Glutamatergic neuron (in vitro differentiated cells): ENCODE data around the gene FMN1. TPM values are rescaled to one million over a fixed set of nuclear protein-coding genes. Genes with fewer than 3 reads are reported as not detected.

Source experiments
- DNase-seq: peaks from one replicate; pipeline ENCODE4 v3.0.0; 2022
- H3K27ac Mint-ChIP-seq: one replicate; pipeline ENCODE4 v1.8.0; 2020; ENCODE audit warnings: mild to moderate bottlenecking, mixed read lengths, inconsistent platforms; ENCODE audit not compliant: unreplicated experiment
- H3K27me3 Mint-ChIP-seq: one replicate; pipeline ENCODE4 v1.8.0; 2020; ENCODE audit warnings: mild to moderate bottlenecking, moderate library complexity, mixed read lengths, inconsistent platforms; ENCODE audit not compliant: unreplicated experiment
- H3K36me3 Mint-ChIP-seq: one replicate; pipeline ENCODE4 v1.8.0; 2020; ENCODE audit warnings: mild to moderate bottlenecking, mixed read lengths, inconsistent platforms; ENCODE audit not compliant: unreplicated experiment
- H3K4me1 Mint-ChIP-seq: one replicate; pipeline ENCODE4 v1.8.0; 2020; ENCODE audit warnings: mild to moderate bottlenecking, low read depth, mixed read lengths, inconsistent platforms; ENCODE audit not compliant: unreplicated experiment
- H3K4me3 Mint-ChIP-seq: one replicate; pipeline ENCODE4 v1.8.0; 2020; ENCODE audit warnings: mild to moderate bottlenecking, mixed read lengths, inconsistent platforms; ENCODE audit not compliant: unreplicated experiment
- H3K9me3 Mint-ChIP-seq: one replicate; pipeline ENCODE4 v1.8.0; 2020; ENCODE audit warnings: mild to moderate bottlenecking, moderate library complexity, mixed read lengths, inconsistent platforms; ENCODE audit not compliant: unreplicated experiment
- total RNA-seq: library from RNA; stranded (reverse); fragmentation: NEBNext Ultra II Directional; extraction: Animal tissue kit (Norgen Biotek cat#: 25700); gene quantifications from one replicate; pipeline ENCODE4 v1.2.1, GENCODE V29; 2021; ENCODE audit not compliant: unreplicated experiment
- TF ChIP-seq, protein P1 (sequence below): fragments of 200-600 bp; sonication (generic); IDR thresholded peaks from one replicate; pipeline ENCODE4 v1.5.0; 2021; ENCODE audit not compliant: partially characterized antibody, unreplicated experiment

Gene FMN1
- total RNA-seq, 1 donor from 2014 or later: 1.1 TPM

DNA sequence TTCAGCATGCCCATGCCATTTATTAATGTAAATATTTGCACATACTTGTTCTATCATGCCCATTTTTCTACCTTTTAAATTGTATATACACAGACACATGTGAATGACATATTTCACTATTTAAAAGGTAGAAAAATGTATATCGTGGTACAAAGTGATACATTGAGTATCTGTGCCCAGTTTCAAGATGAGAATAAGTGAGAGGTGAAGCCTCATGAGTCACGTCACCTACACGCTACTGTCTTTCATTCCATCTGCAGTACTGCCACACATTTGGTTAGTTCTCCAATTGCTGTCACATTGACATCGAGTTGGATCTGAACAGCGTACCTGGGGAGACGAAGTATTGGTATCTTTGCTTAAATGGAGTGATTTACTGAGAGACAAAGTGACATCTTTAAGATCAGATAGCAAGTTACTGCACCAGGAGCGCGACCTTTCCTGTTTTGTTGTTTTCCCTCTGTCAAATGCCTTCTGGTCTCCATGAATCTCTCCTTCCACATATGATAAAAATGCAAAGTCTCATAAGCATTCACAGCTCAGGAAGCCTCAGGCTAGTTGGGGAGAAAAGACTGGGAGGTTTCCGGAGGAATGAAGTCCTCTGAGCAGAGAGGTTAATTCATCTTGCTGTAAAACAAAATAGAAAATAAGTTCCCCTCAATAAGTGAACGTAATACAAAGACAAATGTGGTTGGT lies 464.7 kb downstream of the FMN1 start:
- TF ChIP-seq, protein P1, sequence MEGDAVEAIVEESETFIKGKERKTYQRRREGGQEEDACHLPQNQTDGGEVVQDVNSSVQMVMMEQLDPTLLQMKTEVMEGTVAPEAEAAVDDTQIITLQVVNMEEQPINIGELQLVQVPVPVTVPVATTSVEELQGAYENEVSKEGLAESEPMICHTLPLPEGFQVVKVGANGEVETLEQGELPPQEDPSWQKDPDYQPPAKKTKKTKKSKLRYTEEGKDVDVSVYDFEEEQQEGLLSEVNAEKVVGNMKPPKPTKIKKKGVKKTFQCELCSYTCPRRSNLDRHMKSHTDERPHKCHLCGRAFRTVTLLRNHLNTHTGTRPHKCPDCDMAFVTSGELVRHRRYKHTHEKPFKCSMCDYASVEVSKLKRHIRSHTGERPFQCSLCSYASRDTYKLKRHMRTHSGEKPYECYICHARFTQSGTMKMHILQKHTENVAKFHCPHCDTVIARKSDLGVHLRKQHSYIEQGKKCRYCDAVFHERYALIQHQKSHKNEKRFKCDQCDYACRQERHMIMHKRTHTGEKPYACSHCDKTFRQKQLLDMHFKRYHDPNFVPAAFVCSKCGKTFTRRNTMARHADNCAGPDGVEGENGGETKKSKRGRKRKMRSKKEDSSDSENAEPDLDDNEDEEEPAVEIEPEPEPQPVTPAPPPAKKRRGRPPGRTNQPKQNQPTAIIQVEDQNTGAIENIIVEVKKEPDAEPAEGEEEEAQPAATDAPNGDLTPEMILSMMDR: no peak
- Mint-ChIP-seq H3K4me1 (no peaks in the 10 kb centered on the region), H3K4me3 (no peak overlapping the region), H3K9me3 (no peaks in the 10 kb centered on the region), H3K27ac (no peak overlapping the region), H3K27me3 (peaks cover 4% of the 10 kb centered on the region), H3K36me3 (peaks cover 4% of the 10 kb centered on the region)
- DNase-seq: no peak

GRCh38 chr15:32723171-32723948 lies 471.2 kb downstream of the FMN1 start:
- Mint-ChIP-seq H3K27me3 (peaks cover 11% of the 10 kb centered on the region), H3K9me3 (peaks cover 4% of the 10 kb centered on the region), H3K4me1 (peaks cover 3% of the 10 kb centered on the region)

DNA sequence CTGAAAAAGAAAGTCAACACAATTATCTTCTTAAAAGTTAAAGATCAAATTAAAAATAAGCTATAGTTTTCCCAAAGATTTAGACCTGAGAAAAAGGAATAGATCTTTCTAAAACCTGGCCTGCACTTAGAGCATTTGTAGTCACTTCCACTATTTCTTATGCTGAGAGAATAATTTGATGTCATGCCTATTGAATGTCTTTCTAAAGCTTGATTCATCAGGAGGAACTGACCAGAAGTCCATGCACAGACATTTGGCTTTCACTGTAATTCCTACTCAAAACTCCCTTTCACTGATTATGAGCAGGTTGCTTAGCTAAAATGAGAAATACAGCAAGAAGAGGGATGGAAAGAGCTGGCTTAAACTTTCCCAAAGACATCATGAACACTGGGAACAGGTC lies 472.4 kb downstream of the FMN1 start:
- no peaks in the 10 kb centered on the region for H3K36me3 Mint-ChIP-seq
- peaks cover 3% of the 10 kb centered on the region for H3K4me1 Mint-ChIP-seq
- H3K9me3 Mint-ChIP-seq: peaks cover 4% of the 10 kb centered on the region
- H3K4me3 Mint-ChIP-seq: no peak overlapping the region
- TF ChIP-seq, protein P1: no peak
- no peak overlapping the region for H3K27ac Mint-ChIP-seq
- peaks cover 11% of the 10 kb centered on the region for H3K27me3 Mint-ChIP-seq
- no peak for DNase-seq

More at GRCh38 chr15:32723171-32723948, 471.2 kb downstream of the FMN1 start:
- TF ChIP-seq, protein P1: no peak
- H3K27ac Mint-ChIP-seq: no peak overlapping the region
- no peaks in the 10 kb centered on the region for H3K36me3 Mint-ChIP-seq
- DNase-seq: no peak
- no peak overlapping the region for H3K4me3 Mint-ChIP-seq

GRCh38 chr15:32721596-32721995 lies 472.9 kb downstream of the FMN1 start:
- TF ChIP-seq, protein P1: no peak
- H3K27me3 Mint-ChIP-seq: peaks cover 13% of the 10 kb centered on the region
- H3K4me1 Mint-ChIP-seq: peaks cover 3% of the 10 kb centered on the region
- peaks cover 4% of the 10 kb centered on the region for H3K9me3 Mint-ChIP-seq
- no peak overlapping the region for H3K4me3 Mint-ChIP-seq
- H3K36me3 Mint-ChIP-seq: no peaks in the 10 kb centered on the region
- DNase-seq: no peak
- H3K27ac Mint-ChIP-seq: no peak overlapping the region
